Activated CD8-positive, alpha-beta T cell treated with anti-CD3 and anti-CD28 coated beads for 36 hours (primary cell): ENCODE measurements around the gene SPATA46. TPM values are rescaled to one million over a fixed set of nuclear protein-coding genes. Genes with fewer than 3 reads are reported as not detected.

Experiments
- ATAC-seq: fragments of 200-7000 bp; cut with Tn5 transposase; one replicate; pipeline ENCODE4 v1.10.0; 2021; ENCODE audit warnings: mild to moderate bottlenecking, moderate library complexity
- CTCF ChIA-PET: fragments of 350-600 bp; sonication (Branson Sonifier 250); formaldehyde crosslinking; loops from one replicate; lab custom pipeline; 2021; ENCODE audit warnings: antibody characterized with exemption; lab: Charles Lee
- POLR2A ChIA-PET: fragments of 350-600 bp; sonication (Branson Sonifier 250); formaldehyde crosslinking; loops from one replicate; lab custom pipeline; 2021; ENCODE audit warnings: antibody characterized with exemption; lab: Charles Lee
- DNase-seq: peaks from one replicate; pipeline ENCODE4 v3.0.0-alpha.2; 2020
- H3K27ac Mint-ChIP-seq: one replicate; pipeline ENCODE4 v1.8.0; 2021; ENCODE audit warnings: mild to moderate bottlenecking, mixed read lengths
- H3K27me3 Mint-ChIP-seq: one replicate; pipeline ENCODE4 v1.8.0; 2021; ENCODE audit warnings: mixed read lengths
- H3K36me3 Mint-ChIP-seq: one replicate; pipeline ENCODE4 v1.8.0; 2021; ENCODE audit warnings: low read depth, mixed read lengths
- H3K4me1 Mint-ChIP-seq: one replicate; pipeline ENCODE4 v1.8.0; 2021; ENCODE audit warnings: low read depth, mixed read lengths
- H3K4me3 Mint-ChIP-seq: one replicate; pipeline ENCODE4 v1.8.0; 2021; ENCODE audit warnings: mild to moderate bottlenecking, moderate library complexity, mixed read lengths
- H3K9me3 Mint-ChIP-seq: one replicate; pipeline ENCODE4 v1.8.0; 2021; ENCODE audit warnings: mixed read lengths
- intact Hi-C: fragments of 100-400 bp; cut with micrococcal nuclease; formaldehyde crosslinking; loops from one replicate; pipeline ENCODE4 v1.10.0; 2022
- total RNA-seq, 2 experiments: library from RNA; stranded (reverse); gene quantifications; one replicate each; pipeline ENCODE4 v1.2.3, GENCODE V29; 2021
- TF ChIP-seq, protein P1 (sequence below): fragments of 200-600 bp; IDR thresholded peaks from one replicate; pipeline ENCODE4 v1.8.0; 2022; ENCODE audit warnings: antibody characterized with exemption, mild to moderate bottlenecking

The SPATA46 gene
- total RNA-seq, 2 experiments from 2014 or later = not detected

DNA sequence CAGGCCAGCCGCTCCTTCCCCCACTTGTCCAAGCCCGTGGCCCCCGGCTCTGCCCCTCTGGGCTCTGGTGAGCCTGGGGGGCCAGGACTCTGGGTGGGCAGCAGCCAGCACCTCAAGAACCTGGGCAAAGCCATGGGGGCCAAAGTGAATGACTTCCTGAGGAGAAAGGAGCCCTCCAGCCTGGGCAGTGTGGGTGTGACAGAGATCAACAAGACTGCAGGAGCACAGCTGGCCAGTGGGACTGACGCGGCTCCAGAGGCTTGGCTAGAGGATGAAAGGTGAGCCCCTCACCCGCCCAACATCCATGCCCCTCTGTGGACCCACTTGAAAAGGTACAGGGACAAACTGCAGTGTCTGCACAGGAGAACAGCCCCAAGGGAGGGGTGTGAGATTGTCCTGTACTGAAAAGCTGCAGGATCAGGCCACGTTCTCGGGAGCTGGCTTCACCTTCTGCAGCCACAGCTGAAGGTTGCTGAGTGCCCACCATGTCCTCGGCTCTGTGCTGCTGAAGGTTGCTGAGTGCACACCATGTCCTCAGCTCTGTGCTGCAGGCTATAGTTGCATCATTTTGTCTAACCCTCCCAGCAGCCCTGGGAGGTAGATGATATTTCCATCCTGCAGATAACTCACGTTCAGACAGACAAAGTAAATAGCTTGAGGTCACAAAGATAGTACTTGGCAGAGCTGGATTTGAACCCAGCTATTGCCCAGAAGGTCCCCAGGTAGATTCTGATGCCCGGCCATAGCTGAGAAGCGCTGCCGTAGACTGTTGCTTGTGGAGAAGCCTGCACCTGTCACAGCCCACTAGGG lies 5.5 kb upstream of the SPATA46 start:
- POLR2A ChIA-PET = no interaction called here
- intact Hi-C loops = no loop called here
- H3K9me3 Mint-ChIP-seq = no peaks in the 10 kb centered on the region
- H3K36me3 Mint-ChIP-seq = no peaks in the 10 kb centered on the region
- no peaks in the 10 kb centered on the region for H3K4me1 Mint-ChIP-seq
- no peak overlapping the region for H3K27ac Mint-ChIP-seq
- TF ChIP-seq, protein P1, sequence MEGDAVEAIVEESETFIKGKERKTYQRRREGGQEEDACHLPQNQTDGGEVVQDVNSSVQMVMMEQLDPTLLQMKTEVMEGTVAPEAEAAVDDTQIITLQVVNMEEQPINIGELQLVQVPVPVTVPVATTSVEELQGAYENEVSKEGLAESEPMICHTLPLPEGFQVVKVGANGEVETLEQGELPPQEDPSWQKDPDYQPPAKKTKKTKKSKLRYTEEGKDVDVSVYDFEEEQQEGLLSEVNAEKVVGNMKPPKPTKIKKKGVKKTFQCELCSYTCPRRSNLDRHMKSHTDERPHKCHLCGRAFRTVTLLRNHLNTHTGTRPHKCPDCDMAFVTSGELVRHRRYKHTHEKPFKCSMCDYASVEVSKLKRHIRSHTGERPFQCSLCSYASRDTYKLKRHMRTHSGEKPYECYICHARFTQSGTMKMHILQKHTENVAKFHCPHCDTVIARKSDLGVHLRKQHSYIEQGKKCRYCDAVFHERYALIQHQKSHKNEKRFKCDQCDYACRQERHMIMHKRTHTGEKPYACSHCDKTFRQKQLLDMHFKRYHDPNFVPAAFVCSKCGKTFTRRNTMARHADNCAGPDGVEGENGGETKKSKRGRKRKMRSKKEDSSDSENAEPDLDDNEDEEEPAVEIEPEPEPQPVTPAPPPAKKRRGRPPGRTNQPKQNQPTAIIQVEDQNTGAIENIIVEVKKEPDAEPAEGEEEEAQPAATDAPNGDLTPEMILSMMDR = no peak
- no peak for DNase-seq
- no peak overlapping the region for H3K4me3 Mint-ChIP-seq
- no peaks in the 10 kb centered on the region for H3K27me3 Mint-ChIP-seq
- ATAC-seq = no peak
- CTCF ChIA-PET = interaction anchor here (0.9 to 1.5 kb wide), 3 partner anchors 9 to 24 kb away, joined by 3 to 7 read pairs (median 3); no protein-coding TSS in a partner anchor

- H3K36me3 Mint-ChIP-seq = no peaks in the 10 kb centered on the region
- ChIA-PET POLR2A (no interaction called here), CTCF (interaction anchor here (0.7 to 1.3 kb wide), 3 partner anchors 10 to 325 kb away, joined by 3 to 5 read pairs (median 4); no protein-coding TSS in a partner anchor)
- intact Hi-C loops = no loop called here
- H3K27me3 Mint-ChIP-seq = no peaks in the 10 kb centered on the region
- ATAC-seq (no peak), DNase-seq (no peak)
- H3K9me3 Mint-ChIP-seq = no peaks in the 10 kb centered on the region
- H3K27ac Mint-ChIP-seq = no peak within 1 kb of the TSS
- TF ChIP-seq, protein P1 = no peak
- H3K4me3 Mint-ChIP-seq = no peak within 1 kb of the TSS
- no peaks in the 10 kb centered on the region for H3K4me1 Mint-ChIP-seq
These were observed 4.7 kb upstream of the SPATA46 start, which contains the start of gene C1orf226 for GRCh38 chr1:162381383-162381782. TSS of gene C1orf226 (plus strand) at chr1:162381728. CDS start at chr1:162381902, 174 bp downstream.

DNA sequence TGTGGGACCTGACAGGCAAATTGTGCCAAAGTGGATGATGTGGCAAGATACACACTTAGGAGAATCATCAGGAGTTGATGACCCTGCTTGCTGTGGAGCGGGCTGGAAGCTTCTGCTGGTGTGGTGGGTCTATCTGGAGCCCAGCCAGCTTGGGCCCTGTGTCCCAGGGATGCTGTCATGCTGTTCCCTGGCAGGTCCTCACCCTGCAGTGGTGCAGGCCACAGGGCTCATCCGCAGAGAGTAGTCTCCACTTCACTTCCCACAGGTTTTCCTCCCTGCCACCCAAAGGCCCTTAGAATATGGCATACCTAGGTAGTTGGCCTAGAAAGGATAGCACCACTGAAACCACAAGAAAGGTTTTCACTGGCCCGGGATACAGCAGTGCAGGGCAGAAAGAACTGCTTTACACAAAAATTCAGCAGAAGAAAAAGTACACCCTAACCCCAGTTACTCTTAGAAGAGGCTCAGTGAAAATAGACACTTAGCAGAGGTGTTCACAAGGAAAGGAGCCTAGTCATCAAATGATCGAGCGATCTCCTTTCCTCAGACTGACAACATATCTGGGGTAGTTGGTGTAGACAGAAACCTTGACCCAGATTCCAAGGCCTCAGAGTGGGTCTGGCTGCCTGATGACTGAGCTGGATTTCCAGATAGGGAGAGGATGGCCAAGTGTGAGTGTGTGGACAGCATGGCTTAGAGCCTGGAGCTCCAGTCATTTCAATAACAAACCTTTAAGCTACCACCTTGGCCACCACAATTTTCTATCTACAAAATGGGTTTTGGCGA lies 3.6 kb upstream of the SPATA46 start:
- H3K36me3 Mint-ChIP-seq = no peaks in the 10 kb centered on the region
- POLR2A ChIA-PET = no interaction called here
- DNase-seq (no peak), ATAC-seq (no peak)
- CTCF ChIA-PET = interaction anchor here (0.7 to 1.3 kb wide), 2 partner anchors 11 to 324 kb away, joined by 4 to 5 read pairs; no protein-coding TSS in a partner anchor
- no peak overlapping the region for H3K27ac Mint-ChIP-seq
- intact Hi-C loops = no loop called here
- TF ChIP-seq, protein P1 = no peak
- H3K9me3 Mint-ChIP-seq = no peaks in the 10 kb centered on the region
- H3K4me1 Mint-ChIP-seq = no peaks in the 10 kb centered on the region
- no peak overlapping the region for H3K4me3 Mint-ChIP-seq
- H3K27me3 Mint-ChIP-seq = no peaks in the 10 kb centered on the region

GRCh38 chr1:162375463-162375862 lies 1.2 kb downstream of the SPATA46 start:
- no peaks in the 10 kb centered on the region for H3K27me3 Mint-ChIP-seq
- no peaks in the 10 kb centered on the region for H3K4me1 Mint-ChIP-seq

More at GRCh38 chr1:162375463-162375862, 1.2 kb downstream of the SPATA46 start:
- ChIA-PET POLR2A (no interaction called here), CTCF (no interaction called here)
- DNase-seq (no peak), ATAC-seq (no peak)
- no peak overlapping the region for H3K4me3 Mint-ChIP-seq
- H3K27ac Mint-ChIP-seq = no peak overlapping the region
- intact Hi-C loops = no loop called here
- no peaks in the 10 kb centered on the region for H3K36me3 Mint-ChIP-seq
- TF ChIP-seq, protein P1 = no peak
- H3K9me3 Mint-ChIP-seq = no peaks in the 10 kb centered on the region
